Measurements from ENCODE around the gene ARL5C. TPM values are rescaled to one million over a fixed set of nuclear protein-coding genes. Genes with fewer than 3 reads are reported as not detected.
"Not testable (repeated sequence)": the region's sequence is repeated elsewhere in the genome, so short reads cannot be mapped to it uniquely, and the experiment has no call there.

The ARL5C gene
- total RNA-seq, 1 experiment from 2014 or later = not detected

GRCh38 chr17:39170109-39170508, 4.1 kb upstream of the ARL5C start:
- Histone ChIP-seq H2AFZ (no peak overlapping the region), H3F3A (ENCODE audit: insufficient read depth, low read depth) (no peaks in the 10 kb centered on the region; the same call in 1 of the 2 replicates), H3K36me3 (ENCODE audit: low read depth) (no peaks in the 10 kb centered on the region), H3K9me3 (ENCODE audit: insufficient read depth, low read depth) (no peaks in the 10 kb centered on the region), H3K27me3 (ENCODE audit: insufficient read depth, low read depth) (peaks cover 8% of the 10 kb centered on the region; the same call in 1 of the 2 replicates), H3K4me2 (no peak overlapping the region), H3K4me3 (no peak overlapping the region), H3K4me1 (replicated peaks; ENCODE audit: insufficient read depth) (no peaks in the 10 kb centered on the region), H4K20me1 (ENCODE audit: insufficient read depth) (no peaks in the 10 kb centered on the region), H3K27ac (no peak overlapping the region), H3K9me2 (ENCODE audit: insufficient read depth) (no peaks in the 10 kb centered on the region), H3K79me2 (ENCODE audit: low read depth) (no peaks in the 10 kb centered on the region)
- BruUV-seq (replicated peaks) = no TSS peak
- no peak for TF ChIP-seq EZH2 (IDR thresholded peaks at IDR 0.05; ENCODE audit: low read depth)
- TF ChIP-seq, protein P1, sequence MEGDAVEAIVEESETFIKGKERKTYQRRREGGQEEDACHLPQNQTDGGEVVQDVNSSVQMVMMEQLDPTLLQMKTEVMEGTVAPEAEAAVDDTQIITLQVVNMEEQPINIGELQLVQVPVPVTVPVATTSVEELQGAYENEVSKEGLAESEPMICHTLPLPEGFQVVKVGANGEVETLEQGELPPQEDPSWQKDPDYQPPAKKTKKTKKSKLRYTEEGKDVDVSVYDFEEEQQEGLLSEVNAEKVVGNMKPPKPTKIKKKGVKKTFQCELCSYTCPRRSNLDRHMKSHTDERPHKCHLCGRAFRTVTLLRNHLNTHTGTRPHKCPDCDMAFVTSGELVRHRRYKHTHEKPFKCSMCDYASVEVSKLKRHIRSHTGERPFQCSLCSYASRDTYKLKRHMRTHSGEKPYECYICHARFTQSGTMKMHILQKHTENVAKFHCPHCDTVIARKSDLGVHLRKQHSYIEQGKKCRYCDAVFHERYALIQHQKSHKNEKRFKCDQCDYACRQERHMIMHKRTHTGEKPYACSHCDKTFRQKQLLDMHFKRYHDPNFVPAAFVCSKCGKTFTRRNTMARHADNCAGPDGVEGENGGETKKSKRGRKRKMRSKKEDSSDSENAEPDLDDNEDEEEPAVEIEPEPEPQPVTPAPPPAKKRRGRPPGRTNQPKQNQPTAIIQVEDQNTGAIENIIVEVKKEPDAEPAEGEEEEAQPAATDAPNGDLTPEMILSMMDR (conservative IDR thresholded peaks at IDR 0.05) = no peak
- ChIA-PET CTCF (interaction anchor here (0.6 kb wide), 1 partner anchor 187 kb away, joined by 5 read pairs; no protein-coding TSS in a partner anchor), POLR2A (ENCODE audit: unreplicated experiment) (no interaction called here)
- no peak for DNase-seq
- intact Hi-C loops (cut with micrococcal nuclease; ENCODE audit: unreplicated experiment) = no loop called here

DNA sequence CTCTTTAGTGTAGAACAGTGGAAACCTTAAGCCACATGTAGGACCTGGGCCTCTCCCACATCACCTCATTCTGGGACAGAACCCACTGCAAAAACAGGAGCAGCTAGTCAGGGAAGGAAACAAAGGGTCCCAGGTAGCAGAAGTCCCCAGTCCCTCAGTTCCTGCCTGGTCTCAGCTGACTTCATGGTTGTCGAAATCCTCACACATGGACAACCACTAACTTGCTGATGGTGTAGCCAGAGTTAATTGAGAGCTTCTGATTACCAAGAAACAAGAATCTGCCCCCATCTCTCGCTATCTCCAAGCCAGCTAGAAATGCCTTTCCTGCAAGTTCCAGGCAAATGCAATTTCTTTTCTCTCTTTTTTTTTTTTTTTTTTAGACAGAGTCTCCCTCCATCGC, 3.6 kb upstream of the ARL5C start:
- H3K79me2 ChIP-seq (ENCODE audit: low read depth) = no peaks in the 10 kb centered on the region
- peaks cover 8% of the 10 kb centered on the region; the same call in 1 of the 2 replicates for H3K27me3 ChIP-seq (ENCODE audit: insufficient read depth, low read depth)
- ChIA-PET CTCF (interaction anchor here (0.6 to 0.7 kb wide), 2 partner anchors 84 to 187 kb away, joined by 5 to 16 read pairs; no protein-coding TSS in a partner anchor), POLR2A (ENCODE audit: unreplicated experiment) (no interaction called here)
- H3K9me2 ChIP-seq (ENCODE audit: insufficient read depth) = no peaks in the 10 kb centered on the region
- H3K4me3 ChIP-seq = no peak overlapping the region
- no peak overlapping the region for H2AFZ ChIP-seq
- no peaks in the 10 kb centered on the region for H3K9me3 ChIP-seq (ENCODE audit: insufficient read depth, low read depth)
- H3K27ac ChIP-seq = no peak overlapping the region
- no peaks in the 10 kb centered on the region; the same call in 1 of the 2 replicates for H3F3A ChIP-seq (ENCODE audit: insufficient read depth, low read depth)
- no peak for DNase-seq
- no peak for TF ChIP-seq EZH2 (IDR thresholded peaks at IDR 0.05; ENCODE audit: low read depth)
- TF ChIP-seq, protein P1 (conservative IDR thresholded peaks at IDR 0.05) = no peak
- no peaks in the 10 kb centered on the region for H3K36me3 ChIP-seq (ENCODE audit: low read depth)
- no TSS peak for BruUV-seq (replicated peaks)
- intact Hi-C loops (cut with micrococcal nuclease; ENCODE audit: unreplicated experiment) = no loop called here
- H3K4me2 ChIP-seq = no peak overlapping the region
- no peaks in the 10 kb centered on the region for H4K20me1 ChIP-seq (ENCODE audit: insufficient read depth)
- H3K4me1 ChIP-seq (replicated peaks; ENCODE audit: insufficient read depth) = no peaks in the 10 kb centered on the region

DNA sequence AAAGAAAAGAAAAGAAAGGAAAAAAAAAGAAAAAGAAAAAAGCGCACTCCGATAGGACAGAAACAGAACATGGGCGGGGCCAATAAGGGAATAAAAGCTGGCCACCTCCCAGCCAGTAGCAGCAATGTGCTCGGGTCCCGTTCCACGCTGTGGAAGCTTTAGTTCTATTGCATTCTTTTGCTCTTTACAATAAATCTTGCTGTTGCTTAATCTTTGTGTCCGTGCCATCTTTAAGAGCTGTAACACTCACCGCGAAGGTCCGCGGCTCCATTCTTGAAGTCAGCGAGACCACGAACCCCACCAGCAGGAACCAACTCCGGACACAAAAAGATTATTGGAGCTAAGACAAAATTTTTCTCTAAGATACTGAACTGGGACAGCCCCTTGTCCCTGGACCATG, 3.1 kb upstream of the ARL5C start:
- CTCF ChIA-PET = interaction anchor here (0.7 kb wide), 2 partner anchors 84 to 488 kb away, joined by 3 to 16 read pairs; no protein-coding TSS in a partner anchor
- Histone ChIP-seq H3K4me3 (no peak overlapping the region), H3K4me1 (replicated peaks; ENCODE audit: insufficient read depth) (0 out of 2 replicates have a peak, but pooled peaks cover 4% of the 10 kb centered on the region), H3K79me2 (ENCODE audit: low read depth) (no peaks in the 10 kb centered on the region), H3K36me3 (ENCODE audit: low read depth) (no peaks in the 10 kb centered on the region), H3K9me3 (ENCODE audit: insufficient read depth, low read depth) (no peaks in the 10 kb centered on the region), H3K9me2 (ENCODE audit: insufficient read depth) (no peaks in the 10 kb centered on the region), H3K4me2 (no peak overlapping the region), H3K27me3 (ENCODE audit: insufficient read depth, low read depth) (peaks cover 8% of the 10 kb centered on the region; the same call in 1 of the 2 replicates), H3F3A (ENCODE audit: insufficient read depth, low read depth) (peaks cover 4% of the 10 kb centered on the region; the same call in 1 of the 2 replicates), H3K27ac (no peak overlapping the region), H2AFZ (no peak overlapping the region), H4K20me1 (ENCODE audit: insufficient read depth) (no peaks in the 10 kb centered on the region)
- DNase-seq = no peak
- TF ChIP-seq EZH2 (IDR thresholded peaks at IDR 0.05; ENCODE audit: low read depth) = no peak
- TF ChIP-seq, protein P1 (conservative IDR thresholded peaks at IDR 0.05) = no peak
- POLR2A ChIA-PET (ENCODE audit: unreplicated experiment) = no interaction called here
- intact Hi-C loops (cut with micrococcal nuclease; ENCODE audit: unreplicated experiment) = no loop called here
- no TSS peak for BruUV-seq (replicated peaks)

DNA sequence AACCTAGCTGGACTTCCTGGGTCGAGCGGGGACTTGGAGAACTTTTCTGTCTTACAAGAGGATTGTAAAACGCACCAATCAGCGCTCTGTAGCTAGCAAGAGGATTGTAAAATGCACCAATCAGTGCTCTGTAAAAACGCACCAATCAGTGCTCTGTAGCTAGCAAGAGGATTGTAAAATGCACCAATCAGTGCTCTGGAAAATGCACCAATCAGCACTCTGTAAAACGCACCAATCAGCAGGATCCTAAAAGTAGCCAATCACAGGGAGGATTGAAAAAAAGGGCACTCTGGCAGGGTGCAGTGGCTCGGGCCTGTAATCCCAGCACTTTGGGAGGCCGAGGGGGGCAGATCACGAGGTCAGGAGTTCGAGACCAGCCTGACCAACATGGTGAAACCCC, 2.5 kb upstream of the ARL5C start:
- BruUV-seq (replicated peaks); POLR2A ChIA-PET (ENCODE audit: unreplicated experiment): not testable (repeated sequence)

More for the DNA sequence above, 2.5 kb upstream of the ARL5C start:
- H2AFZ ChIP-seq; H4K20me1 ChIP-seq (ENCODE audit: insufficient read depth); H3K4me3 ChIP-seq; H3K79me2 ChIP-seq (ENCODE audit: low read depth); H3K4me1 ChIP-seq (replicated peaks; ENCODE audit: insufficient read depth); intact Hi-C loops (cut with micrococcal nuclease; ENCODE audit: unreplicated experiment); H3K27me3 ChIP-seq (ENCODE audit: insufficient read depth, low read depth); H3F3A ChIP-seq (ENCODE audit: insufficient read depth, low read depth); H3K4me2 ChIP-seq; H3K27ac ChIP-seq; H3K36me3 ChIP-seq (ENCODE audit: low read depth); H3K9me3 ChIP-seq (ENCODE audit: insufficient read depth, low read depth); DNase-seq; H3K9me2 ChIP-seq (ENCODE audit: insufficient read depth): not testable (repeated sequence)
- CTCF ChIA-PET = interaction anchor here (0.7 kb wide), 1 partner anchor 488 kb away, joined by 3 read pairs; no protein-coding TSS in a partner anchor

All from PC-9 (cell line).